HFF-Myc (cell line): Measurements from ENCODE around the gene IGSF22.

ENCODE experiments used
- DNase-seq: peaks from one replicate; pipeline ENCODE4 v3.0.0-alpha.2; 2011; ENCODE audit warnings: low read depth; ENCODE audit errors: extremely low read depth
- H3K4me3 ChIP-seq: replicated peaks from 2 replicates; pipeline ENCODE4 v1.5.1; 2011; ENCODE audit warnings: low read depth, mild to moderate bottlenecking, control low read depth, low read length
- CTCF ChIP-seq: IDR thresholded peaks from 2 replicates; pipeline ENCODE4 v1.5.1; 2012; ENCODE audit warnings: mild to moderate bottlenecking, low read depth, low read length, control low read depth; ENCODE audit errors: missing control alignments

Gene IGSF22

GRCh38 chr11:18761741-18762140 is 35.8 kb upstream of the IGSF22 start:
- H3K4me3 ChIP-seq: no peak overlapping the region
- TF ChIP-seq CTCF: no peak
- no peak for DNase-seq

- no peak overlapping the region for H3K4me3 ChIP-seq
- no peak for TF ChIP-seq CTCF
- no peak for DNase-seq
These were observed 35.2 kb upstream of the IGSF22 start for GRCh38 chr11:18761144-18761543.

DNA sequence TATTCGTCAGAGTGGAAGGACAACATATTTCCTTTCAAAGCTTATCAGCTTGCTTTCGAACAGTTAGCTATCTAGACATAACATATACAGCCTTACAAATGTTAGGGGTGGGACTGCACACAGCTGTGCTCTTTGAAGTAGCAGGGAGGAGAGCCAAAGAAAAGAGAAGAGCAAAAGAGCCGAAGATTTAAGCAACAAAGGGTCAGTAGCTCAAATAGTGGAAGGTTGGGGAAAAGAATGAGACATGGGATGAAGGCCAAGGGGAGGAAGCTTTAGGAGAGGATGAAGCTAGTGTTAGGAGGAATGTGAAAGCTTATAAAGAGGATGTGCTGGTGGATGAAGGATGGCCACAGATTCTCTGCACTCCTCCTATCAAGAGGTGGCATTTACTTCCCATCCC is 31.8 kb upstream of the IGSF22 start:
- TF ChIP-seq CTCF: no peak
- H3K4me3 ChIP-seq: no peak overlapping the region
- no peak for DNase-seq

- no peak for TF ChIP-seq CTCF
- DNase-seq: no peak
- H3K4me3 ChIP-seq: no peak overlapping the region
These were observed 30.9 kb upstream of the IGSF22 start for GRCh38 chr11:18756889-18757288.

DNA sequence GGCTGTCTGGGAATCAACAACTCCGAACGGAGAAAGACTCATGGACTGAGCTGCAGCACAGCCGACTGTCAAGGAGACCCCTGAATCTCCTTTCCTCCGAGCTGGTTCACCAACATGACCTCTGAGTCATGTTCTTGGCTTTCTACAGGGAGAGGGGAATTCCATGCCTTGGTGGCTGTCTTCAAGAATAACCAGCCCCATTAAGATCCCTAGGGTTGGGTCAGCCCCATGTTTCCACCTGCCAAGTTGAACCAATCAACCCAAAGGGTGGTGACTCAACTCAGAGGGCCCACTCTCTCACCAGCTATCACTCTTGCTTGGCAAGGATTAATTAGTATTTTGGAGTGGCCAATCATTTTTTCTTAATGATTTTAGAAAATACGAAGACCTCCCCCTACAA is 28.3 kb upstream of the IGSF22 start:
- no peak overlapping the region for H3K4me3 ChIP-seq
- no peak for DNase-seq
- no peak for TF ChIP-seq CTCF

GRCh38 chr11:18752502-18752901 is 26.5 kb upstream of the IGSF22 start:
- H3K4me3 ChIP-seq: no peak overlapping the region
- DNase-seq: no peak
- no peak for TF ChIP-seq CTCF

DNA sequence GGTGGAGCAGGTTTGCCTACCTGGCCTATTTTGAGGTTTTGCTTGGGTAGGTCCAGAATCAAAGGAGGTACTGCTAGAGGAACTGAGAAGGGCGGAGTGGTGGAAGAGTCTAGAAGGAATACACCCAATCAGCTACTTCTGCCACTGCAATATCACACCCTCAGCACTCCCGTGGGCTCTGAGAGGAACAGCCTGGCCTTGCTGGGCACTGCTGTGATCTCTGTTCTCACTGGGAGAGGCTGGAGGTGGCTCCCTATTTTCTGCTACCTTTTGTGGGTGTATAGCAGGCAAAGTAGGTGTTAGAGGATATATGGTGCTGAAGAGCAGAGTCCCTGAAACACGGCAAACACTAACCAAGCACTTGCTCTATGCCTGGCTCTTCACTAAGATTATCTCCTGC is 25.0 kb upstream of the IGSF22 start:
- no peak for DNase-seq
- no peak overlapping the region for H3K4me3 ChIP-seq
- TF ChIP-seq CTCF: no peak
